HEK293 (cell line): Measurements from ENCODE around the gene GSTT4.
"Not testable (repeated sequence)": the region's sequence is repeated elsewhere in the genome, so short reads cannot be mapped to it uniquely, and the experiment has no call there.

Experiments used
- ZBTB26 ChIP-seq: fragments of 450-650 bp; formaldehyde crosslinking; optimal IDR thresholded peaks from 2 replicates; pipeline ENCODE3; 2016; ENCODE audit warnings: missing biosample characterization, mild to moderate bottlenecking, missing genetic modification characterization
- ZBTB7A ChIP-seq: fragments of 450-650 bp; formaldehyde crosslinking; IDR thresholded peaks from 2 replicates; pipeline ENCODE4 v1.5.1; 2016; ENCODE audit warnings: low read depth, missing biosample characterization, missing genetic modification characterization
- ZNF24 ChIP-seq: fragments of 450-650 bp; formaldehyde crosslinking; IDR thresholded peaks from 2 replicates; pipeline ENCODE4 v1.5.1; 2016; ENCODE audit warnings: missing biosample characterization, missing genetic modification characterization
- ZNF837 ChIP-seq: fragments of 450-650 bp; formaldehyde crosslinking; IDR thresholded peaks from 2 replicates; pipeline ENCODE4 v1.5.1; 2016; ENCODE audit warnings: missing biosample characterization, missing genetic modification characterization
- TF ChIP-seq, protein P1 (sequence below): fragments of 450-650 bp; formaldehyde crosslinking; IDR thresholded peaks from 2 replicates; pipeline ENCODE4 v1.5.1; 2016; ENCODE audit warnings: missing biosample characterization, missing genetic modification characterization

DNA sequence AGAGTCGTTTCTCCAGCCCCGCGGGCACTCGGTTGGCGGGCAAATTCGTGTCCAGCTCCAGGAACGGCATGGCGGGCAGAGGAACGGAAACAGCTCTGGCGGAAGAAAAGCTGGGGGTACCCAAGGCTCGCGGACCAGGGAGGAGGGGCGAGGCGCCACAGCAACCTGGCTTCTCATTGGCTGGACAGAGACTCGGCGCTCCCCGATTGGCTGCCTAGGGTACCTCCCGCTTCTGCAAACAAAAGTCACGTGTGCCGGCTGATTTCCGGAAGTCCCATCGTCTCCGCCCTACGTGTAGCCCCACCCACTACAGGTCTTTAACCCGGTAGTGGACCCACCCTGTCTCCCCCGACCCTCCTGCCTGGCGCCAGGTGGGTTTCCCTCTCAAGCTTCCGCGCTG is 30.9 kb downstream of the GSTT4 start, which contains the start of gene DDT:
- not testable (repeated sequence) for TF ChIP-seq ZNF837; ZNF24 (tag by site-specific recombination); ZBTB26 (tag by site-specific recombination); ZBTB7A (tag by site-specific recombination)
- TF ChIP-seq, protein P1, sequence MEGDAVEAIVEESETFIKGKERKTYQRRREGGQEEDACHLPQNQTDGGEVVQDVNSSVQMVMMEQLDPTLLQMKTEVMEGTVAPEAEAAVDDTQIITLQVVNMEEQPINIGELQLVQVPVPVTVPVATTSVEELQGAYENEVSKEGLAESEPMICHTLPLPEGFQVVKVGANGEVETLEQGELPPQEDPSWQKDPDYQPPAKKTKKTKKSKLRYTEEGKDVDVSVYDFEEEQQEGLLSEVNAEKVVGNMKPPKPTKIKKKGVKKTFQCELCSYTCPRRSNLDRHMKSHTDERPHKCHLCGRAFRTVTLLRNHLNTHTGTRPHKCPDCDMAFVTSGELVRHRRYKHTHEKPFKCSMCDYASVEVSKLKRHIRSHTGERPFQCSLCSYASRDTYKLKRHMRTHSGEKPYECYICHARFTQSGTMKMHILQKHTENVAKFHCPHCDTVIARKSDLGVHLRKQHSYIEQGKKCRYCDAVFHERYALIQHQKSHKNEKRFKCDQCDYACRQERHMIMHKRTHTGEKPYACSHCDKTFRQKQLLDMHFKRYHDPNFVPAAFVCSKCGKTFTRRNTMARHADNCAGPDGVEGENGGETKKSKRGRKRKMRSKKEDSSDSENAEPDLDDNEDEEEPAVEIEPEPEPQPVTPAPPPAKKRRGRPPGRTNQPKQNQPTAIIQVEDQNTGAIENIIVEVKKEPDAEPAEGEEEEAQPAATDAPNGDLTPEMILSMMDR (tag by site-specific recombination), result not testable (repeated sequence)
